ENCODE data around the gene DLX1. TPM values are rescaled to one million over a fixed set of nuclear protein-coding genes. Genes with fewer than 3 reads are reported as not detected.

DLX1 gene
- total and polyA plus RNA-seq, 11 donors = 0.11 to 0.19 (median 0.18) TPM; not detected in 8

DNA sequence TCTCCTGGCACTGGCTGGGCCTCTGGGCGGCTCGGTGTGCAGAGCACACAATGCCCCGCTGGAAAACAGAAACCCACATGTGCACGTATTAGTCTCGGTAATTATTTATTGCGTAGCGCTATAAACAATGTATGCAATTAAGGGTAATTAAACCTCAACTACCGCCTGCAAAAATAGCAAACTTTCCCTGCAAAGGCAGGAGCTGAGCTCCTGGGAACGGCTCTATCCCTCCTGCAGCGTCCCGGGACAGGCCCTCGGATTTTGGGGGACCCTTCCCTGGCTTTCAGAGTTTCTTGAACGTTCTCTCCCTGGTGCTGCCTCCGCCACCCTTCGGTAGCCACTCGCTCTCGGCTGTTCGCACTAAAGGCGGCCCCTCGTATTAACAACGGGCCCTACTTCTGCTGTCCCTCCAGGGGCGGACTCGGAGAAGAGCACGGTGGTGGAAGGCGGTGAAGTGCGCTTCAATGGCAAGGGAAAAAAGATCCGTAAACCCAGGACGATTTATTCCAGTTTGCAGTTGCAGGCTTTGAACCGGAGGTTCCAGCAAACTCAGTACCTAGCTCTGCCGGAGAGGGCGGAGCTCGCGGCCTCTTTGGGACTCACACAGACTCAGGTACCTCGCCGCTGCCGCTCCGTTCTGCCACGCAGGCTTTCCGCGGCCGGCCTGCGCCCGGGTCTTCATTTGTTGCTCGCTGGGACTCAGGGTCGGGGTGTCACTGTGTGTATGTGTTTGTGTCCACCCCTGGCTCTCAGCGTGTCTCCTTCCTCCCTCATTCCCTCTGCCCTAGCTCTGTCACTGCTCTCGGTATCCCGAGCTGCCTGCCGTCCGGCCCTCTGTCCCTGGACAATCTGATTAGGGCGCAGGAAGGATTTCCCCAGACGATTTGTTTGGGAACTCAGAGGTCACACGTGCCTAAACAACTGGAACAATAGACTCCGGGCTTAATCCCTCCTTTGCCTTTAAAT is 1.2 kb downstream of the DLX1 start:
- Histone ChIP-seq H3K4me1 (peaks cover 3 to 62% (median 26%) of the 10 kb centered on the region in 12 donors), H3K27ac (no peak overlapping the region), H3K9me3 (no peaks in the 10 kb centered on the region), H3K27me3 (peaks cover 95 to 100% (median 100%) of the 10 kb centered on the region in 9 donors), H3K4me3 (peak overlapping the region in 2 of 12 donors; percentile 59 to 63), H3K36me3 (no peaks in the 10 kb centered on the region)
- WGBS, 4 donors = 3 to 10% (median 6%) methylated on average over 43 to 54 of the region's 54 CpGs
- intact Hi-C loops (cut with DNase I) = loop anchor here in 2 of 10 donors (10.0 kb wide), 1 partner anchor 162 kb away; the partner anchor contains the start of gene HAT1 (in 2 of the 2)
- TF ChIP-seq POLR2A (IDR thresholded peaks at IDR 0.05) = no peak
- TF ChIP-seq, protein P1, sequence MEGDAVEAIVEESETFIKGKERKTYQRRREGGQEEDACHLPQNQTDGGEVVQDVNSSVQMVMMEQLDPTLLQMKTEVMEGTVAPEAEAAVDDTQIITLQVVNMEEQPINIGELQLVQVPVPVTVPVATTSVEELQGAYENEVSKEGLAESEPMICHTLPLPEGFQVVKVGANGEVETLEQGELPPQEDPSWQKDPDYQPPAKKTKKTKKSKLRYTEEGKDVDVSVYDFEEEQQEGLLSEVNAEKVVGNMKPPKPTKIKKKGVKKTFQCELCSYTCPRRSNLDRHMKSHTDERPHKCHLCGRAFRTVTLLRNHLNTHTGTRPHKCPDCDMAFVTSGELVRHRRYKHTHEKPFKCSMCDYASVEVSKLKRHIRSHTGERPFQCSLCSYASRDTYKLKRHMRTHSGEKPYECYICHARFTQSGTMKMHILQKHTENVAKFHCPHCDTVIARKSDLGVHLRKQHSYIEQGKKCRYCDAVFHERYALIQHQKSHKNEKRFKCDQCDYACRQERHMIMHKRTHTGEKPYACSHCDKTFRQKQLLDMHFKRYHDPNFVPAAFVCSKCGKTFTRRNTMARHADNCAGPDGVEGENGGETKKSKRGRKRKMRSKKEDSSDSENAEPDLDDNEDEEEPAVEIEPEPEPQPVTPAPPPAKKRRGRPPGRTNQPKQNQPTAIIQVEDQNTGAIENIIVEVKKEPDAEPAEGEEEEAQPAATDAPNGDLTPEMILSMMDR (IDR thresholded peaks at IDR 0.05) = no peak
- ATAC-seq (no peak), DNase-seq (peak in 1 of 5 donors; percentile 56)

DNA sequence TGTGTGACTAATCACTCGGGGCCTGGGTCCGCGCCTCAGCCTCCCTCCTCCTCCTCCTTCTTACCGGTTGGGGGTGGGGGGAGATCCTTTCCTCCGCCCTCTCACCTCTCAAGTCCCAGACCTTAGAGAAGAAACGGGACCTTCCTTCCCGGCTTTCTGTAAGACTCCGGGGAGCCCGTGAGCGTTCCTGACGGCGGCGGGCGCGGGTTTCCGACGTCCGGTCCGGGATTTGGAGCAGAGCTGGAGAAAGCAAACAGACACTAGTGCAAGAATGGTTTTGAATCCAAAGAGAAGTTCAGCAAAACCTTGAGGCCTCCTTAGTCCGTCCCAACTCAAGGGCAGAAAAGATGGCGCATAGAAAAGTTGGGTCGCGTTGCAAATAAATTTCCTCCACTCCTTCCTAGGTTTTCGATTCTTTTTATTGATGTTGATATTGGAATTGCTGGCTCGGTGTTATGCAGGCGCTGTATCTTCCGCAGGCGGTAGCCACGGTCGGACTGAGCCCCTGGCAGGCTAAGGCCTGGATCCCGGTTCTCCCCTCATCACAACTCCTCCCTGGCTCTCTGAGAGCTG is 2.0 kb downstream of the DLX1 start:
- Histone ChIP-seq H3K9me3 (no peaks in the 10 kb centered on the region), H3K36me3 (no peaks in the 10 kb centered on the region), H3K4me1 (peaks cover 3 to 61% (median 26%) of the 10 kb centered on the region in 12 donors), H3K4me3 (no peak overlapping the region), H3K27ac (no peak overlapping the region), H3K27me3 (peaks cover 95 to 100% (median 100%) of the 10 kb centered on the region in 9 donors)
- TF ChIP-seq, protein P1 (IDR thresholded peaks at IDR 0.05) = no peak
- no peak for TF ChIP-seq POLR2A (IDR thresholded peaks at IDR 0.05)
- intact Hi-C loops (cut with DNase I) = loop anchor here in 2 of 10 donors (10.0 kb wide), 1 partner anchor 162 kb away; the partner anchor contains the start of gene HAT1 (in 2 of the 2)
- 4 to 12% (median 7%) methylated on average over 31 of the region's 31 CpGs for whole genome bisulfite sequencing, 4 donors
- no peak for ATAC-seq
- peak in 1 of 5 donors; percentile 21 for DNase-seq

DNA sequence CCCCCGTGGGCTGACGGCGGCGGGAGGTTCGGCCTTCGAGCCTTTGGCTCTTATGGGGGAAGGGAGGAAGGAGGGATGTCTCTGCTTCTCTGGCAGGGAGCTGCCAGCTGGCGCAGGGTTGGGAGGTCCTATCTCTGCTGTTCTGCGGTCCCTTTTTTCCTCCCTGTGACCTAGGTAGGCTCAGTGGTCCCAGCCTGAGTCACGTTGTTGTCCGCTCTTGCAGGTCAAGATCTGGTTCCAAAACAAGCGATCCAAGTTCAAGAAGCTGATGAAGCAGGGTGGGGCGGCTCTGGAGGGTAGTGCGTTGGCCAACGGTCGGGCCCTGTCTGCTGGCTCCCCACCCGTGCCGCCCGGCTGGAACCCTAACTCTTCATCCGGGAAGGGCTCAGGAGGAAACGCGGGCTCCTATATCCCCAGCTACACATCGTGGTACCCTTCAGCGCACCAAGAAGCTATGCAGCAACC is 2.5 kb downstream of the DLX1 start:
- H3K4me3 ChIP-seq = no peak overlapping the region
- no peaks in the 10 kb centered on the region for H3K9me3 ChIP-seq
- H3K27ac ChIP-seq = no peak overlapping the region
- intact Hi-C loops (cut with DNase I) = loop anchor here in 2 of 10 donors (10.0 kb wide), 1 partner anchor 163 kb away; the partner anchor contains the start of gene HAT1 (in 2 of the 2)
- DNase-seq (peak in 1 of 5 donors; percentile 27), ATAC-seq (no peak)
- TF ChIP-seq, protein P1 (IDR thresholded peaks at IDR 0.05) = no peak
- no peak for TF ChIP-seq POLR2A (IDR thresholded peaks at IDR 0.05)
- H3K4me1 ChIP-seq = peaks cover 3 to 56% (median 26%) of the 10 kb centered on the region in 12 donors
- no peaks in the 10 kb centered on the region for H3K36me3 ChIP-seq
- 5 to 11% (median 10%) methylated on average over 21 to 23 of the region's 23 CpGs for WGBS, 4 donors
- H3K27me3 ChIP-seq = peaks cover 95 to 100% (median 100%) of the 10 kb centered on the region in 9 donors

Measured in heart left ventricle (tissue), 16 donors.